ENCODE measurements around the gene ATP2B3. TPM values are rescaled to one million over a fixed set of nuclear protein-coding genes. Genes with fewer than 3 reads are reported as not detected.

Gene ATP2B3
- polyA plus RNA-seq, 12 donors: 0.12 to 0.89 (median 0.52) TPM; not detected in 2

DNA sequence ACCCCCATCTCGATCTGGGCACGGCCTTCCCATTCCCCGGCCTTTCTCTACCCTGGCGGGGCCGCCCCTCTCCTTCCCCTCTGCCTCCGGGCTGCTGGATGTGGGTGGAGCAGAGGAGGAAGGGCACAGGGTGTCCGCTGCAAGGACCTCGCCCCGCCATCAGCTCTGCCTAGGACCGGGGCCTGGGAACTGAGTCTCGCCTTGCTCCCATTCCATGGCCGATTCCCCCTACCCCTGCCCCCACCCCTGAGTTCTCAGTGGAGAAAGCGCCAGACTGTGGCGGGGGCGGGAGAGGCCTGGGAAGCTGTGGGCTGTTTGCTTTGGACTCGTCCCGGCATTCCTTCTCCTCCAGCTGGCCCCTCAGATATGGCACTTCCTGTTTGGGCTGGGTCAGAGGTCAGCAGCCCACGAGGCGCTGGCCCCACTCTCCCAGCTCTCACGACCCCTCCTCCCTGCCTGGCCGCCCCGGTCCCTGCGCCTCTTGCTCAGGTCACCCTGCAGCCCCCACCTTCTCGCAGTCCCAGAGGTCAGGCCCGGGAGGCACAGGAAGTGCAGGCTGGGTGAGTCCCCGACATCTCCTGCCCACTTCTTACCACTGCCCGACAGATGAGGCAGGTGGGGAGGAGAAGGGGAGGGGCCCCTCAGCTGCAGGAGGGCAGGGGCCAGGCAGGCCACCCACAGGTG is 29.1 kb upstream of the ATP2B3 start:
- DNase-seq: no peak

GRCh38 chrX:153490217-153490930 is 27.1 kb upstream of the ATP2B3 start:
- DNase-seq: no peak

GRCh38 chrX:153491351-153491914 is 26.0 kb upstream of the ATP2B3 start:
- no peak for DNase-seq

- DNase-seq: no peak
Measured at GRCh38 chrX:153491918-153492317, 25.5 kb upstream of the ATP2B3 start.

DNA sequence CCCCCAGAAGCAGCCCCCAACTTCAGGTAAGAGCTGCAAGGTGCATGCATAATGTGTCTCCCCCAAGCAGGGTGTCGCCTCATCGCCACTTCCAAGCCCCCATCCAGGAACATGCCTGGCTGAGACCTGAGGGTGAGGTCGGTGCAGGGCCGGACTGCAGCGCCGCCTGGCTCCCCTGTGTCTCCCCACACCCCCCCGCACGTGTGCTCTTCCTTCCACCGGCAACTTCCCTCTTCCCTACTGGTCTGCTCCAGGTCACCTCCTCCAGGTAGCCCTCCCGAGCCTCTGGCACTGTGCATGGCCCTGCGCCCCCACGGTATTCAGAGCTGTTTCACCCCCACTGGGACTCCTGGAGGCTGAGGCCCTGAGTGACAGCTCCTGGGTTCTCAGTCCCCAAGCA is 24.9 kb upstream of the ATP2B3 start:
- no peak for DNase-seq

- no peak for DNase-seq
Measured at GRCh38 chrX:153493085-153493484, 24.4 kb upstream of the ATP2B3 start.

DNA sequence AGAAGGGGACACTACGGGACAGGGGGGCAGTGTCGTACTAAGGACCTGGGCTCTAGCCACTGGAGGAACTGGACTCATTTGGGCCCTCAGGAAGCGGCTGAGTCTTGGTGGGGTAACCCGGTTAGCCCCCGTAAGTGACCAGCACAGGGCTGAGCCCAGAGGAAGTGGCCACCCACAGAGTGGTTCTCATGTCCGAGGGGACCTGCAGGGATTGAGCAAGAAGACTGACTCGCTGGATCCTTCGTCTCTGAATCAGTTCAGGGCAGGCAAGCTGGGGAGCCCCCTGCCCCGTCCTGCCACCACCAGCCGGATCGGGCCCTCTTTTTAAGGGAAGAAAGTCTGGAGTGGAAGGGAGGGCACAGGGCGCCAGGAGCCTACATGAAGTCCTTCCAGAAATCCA is 23.4 kb upstream of the ATP2B3 start:
- DNase-seq: no peak

DNA sequence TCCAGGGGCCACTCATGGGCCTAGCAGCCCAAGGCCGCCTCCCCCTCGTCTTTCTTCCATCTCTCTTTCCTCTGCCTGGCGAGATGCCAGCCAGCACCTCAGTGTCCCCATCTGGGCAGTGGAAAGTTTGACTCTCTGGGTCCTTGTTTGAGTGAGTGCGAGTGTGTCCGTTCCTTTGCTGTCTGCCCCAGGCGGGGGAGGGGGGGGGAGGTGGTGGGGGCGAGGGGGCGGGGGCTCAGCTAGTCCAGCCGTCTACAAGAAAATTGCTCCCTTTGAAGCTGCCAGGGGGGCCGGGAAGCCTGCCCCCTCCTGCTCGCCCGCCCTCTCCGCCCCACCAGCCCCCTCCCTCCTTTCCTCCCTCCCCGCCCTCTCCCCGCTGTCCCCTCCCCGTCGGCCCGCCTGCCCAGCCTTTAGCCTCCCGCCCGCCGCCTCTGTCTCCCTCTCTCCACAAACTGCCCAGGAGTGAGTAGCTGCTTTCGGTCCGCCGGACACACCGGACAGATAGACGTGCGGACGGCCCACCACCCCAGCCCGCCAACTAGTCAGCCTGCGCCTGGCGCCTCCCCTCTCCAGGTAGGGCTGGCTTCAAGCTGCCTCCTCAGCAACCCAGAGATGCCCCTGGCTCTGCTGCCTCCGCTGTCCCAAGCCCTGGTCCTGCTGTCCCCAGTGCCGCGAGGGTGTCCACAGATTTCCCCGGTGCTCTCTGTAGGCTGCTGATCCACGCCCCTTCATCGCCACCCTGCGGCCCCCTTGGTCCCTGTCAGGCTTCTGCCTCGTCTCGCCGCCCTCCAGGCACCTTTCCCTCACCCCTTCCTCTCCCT is 22.7 kb upstream of the ATP2B3 start, which contains the start of gene BGN:
TSS of gene BGN (plus strand) at position 440 of the 821 bp plus-strand sequence. CDS start 9,652 bp downstream, outside the sequence.
- no peak for DNase-seq

- no peak for DNase-seq
Measured at GRCh38 chrX:153495362-153495751, 22.1 kb upstream of the ATP2B3 start.

DNA sequence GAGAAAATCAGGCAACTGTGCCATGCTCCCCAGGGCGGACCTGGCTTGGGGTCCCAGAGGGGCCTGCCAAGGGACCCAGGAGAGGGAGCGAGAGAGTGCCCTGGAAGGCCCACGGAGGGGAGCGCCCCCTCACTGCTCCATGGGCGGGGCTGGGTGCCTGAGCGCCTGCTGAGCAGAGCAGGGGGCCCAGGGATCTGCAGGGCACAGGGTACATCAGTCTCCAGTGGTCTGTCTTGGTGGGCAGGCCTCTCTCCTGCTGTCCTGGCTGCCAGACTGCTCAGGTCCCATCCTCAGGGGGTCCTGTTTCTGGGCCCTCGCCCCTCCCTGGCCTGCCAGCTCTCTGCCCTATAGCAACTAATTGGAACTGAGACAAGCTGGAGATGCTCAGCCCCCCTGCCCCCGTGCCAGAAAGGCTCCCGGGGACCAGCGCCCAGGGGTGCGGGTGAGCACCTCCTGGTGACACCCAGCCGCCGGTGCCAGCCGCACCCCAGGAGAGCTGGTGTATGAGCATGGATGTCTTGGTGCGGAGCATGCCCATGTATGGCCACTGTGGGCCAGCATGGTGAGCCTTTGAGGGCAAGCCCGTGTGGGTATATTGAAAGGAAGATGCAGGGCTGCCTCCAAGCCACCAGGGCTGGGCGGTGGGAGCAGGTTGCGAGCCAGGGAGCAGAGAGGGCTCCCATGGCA is 21.4 kb upstream of the ATP2B3 start:
- DNase-seq: no peak

DNA sequence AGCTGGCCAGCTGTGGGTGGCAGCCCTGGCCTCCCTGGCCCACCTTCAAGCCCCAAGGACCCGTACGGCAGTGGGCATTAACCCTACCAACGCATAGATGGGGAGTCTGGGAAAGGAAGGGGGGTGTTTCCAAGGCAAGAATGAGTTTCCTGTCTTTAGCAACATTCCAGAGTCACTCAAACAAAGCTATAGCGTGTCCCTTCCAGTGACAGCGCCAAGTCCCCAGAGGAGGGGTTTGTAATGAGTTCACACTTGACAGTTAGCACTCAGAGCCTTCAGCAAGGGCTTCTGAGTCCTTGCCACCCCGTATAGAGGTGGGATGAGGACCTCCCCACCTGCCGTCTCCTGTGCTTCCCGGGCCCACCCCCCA is 20.9 kb upstream of the ATP2B3 start:
- DNase-seq: no peak

DNA sequence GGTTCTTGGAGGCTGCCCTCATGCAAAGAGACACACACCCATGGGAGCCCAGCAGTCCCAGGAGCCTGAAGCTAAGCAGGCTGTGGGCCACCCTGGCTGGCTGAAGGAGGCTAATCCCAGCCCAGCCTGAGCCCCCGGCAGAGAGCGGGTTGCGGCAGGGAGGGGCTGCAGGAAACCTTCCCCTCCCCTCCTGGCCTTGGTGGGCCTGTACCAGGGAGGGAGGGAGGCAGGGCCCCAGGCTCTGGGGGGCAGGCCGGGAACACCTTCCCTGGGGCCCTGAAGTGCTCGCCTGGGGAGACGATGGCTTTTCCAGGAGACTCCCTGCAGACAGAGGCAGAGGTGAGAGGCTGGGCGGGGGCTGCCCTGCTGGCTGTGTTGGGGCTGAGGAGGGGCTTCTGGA is 19.0 kb upstream of the ATP2B3 start:
- no peak for DNase-seq

DNA sequence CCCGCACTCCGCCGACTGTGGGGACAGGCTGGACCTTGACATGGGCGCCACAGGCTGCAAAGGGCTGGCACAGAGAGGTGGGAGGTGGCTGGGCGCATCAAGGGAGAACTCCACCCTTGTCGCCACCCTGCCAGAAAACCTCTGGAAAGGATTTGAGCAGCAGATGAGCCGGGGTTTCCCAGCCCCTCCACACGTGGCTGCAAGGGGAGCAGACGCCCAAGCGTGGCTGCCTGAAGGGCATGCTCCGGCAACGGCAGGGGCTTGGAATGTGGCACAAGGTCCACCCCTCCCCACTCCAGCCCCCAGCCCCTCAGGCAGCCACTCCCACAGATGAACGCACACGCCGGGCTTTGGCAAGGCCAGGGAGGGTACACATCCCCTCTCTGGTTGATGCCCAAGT is 18.1 kb upstream of the ATP2B3 start:
- no peak for DNase-seq

DNA sequence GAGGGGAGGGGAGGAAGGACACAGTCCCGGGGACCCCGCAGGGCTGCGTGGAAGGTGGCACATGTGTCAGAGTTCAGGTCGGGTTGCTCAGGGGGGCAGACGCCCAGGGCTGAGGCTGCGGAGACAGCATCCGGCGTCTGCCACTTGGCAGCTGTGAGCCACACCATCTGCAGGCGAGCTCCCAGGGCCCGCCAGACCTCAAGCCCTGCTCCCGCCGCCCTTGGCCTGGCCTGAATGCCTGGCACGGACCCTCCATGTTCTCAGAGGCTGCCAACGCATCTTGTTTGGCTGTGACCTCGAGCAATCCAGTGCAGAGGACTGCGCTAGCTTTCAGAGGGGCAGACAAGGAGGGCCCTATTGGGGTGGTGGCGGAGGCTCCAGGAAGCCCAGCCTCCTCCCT is 17.6 kb upstream of the ATP2B3 start:
- DNase-seq: no peak

DNA sequence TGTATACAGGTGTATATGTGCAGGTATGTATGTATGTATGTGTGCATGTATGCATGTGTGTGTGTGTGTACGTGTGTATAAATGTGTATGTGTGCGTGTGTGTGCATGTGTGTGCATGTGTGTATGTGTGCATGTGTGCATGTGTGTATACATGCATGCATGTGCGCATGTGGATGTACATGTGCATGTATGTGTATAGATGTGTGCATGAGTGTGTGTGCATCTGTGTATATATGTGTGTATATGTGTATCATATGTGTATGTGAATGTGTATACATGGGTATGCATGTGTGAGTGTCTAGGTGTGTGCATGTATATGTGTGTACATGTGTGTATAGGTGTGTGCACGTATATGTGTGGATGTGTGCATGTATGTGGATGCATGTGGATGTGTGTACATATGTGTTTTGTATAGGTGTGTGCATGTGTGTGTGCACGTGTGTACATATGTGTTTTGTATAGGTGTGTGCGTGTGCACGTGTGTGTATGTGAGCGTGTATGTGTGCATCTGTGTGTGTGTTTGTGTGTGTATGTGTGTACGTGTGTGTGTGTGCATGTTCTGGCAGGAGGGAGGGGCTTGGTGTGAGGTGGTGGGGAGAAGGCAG is 16.7 kb upstream of the ATP2B3 start:
- no peak for DNase-seq

DNA sequence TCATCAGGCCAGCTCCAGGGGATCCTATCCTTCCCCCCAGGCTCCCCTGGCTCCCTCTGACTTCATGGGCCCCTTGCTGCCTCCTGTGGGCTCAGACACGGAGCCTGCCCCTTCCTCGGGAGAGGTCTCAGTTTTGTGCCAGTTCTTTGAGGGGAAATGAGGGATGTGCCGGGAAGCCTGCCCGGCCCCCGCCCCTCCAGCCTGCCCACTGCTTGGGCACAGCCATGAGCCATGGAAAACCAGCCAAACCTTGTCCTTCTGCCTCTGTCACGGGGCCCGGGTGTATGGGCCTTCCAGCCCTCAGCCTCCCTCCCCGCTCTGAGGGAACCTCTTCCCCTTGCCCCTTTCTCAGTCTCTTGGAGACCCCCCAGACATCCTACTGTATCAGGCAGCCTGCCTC is 15.9 kb upstream of the ATP2B3 start:
- DNase-seq: no peak

GRCh38 chrX:153502131-153502530 is 15.3 kb upstream of the ATP2B3 start:
- DNase-seq: no peak

- DNase-seq: no peak
Measured at GRCh38 chrX:153502796-153503195, 14.6 kb upstream of the ATP2B3 start.

- no peak for DNase-seq
Measured at GRCh38 chrX:153504445-153505016, 12.9 kb upstream of the ATP2B3 start.

DNA sequence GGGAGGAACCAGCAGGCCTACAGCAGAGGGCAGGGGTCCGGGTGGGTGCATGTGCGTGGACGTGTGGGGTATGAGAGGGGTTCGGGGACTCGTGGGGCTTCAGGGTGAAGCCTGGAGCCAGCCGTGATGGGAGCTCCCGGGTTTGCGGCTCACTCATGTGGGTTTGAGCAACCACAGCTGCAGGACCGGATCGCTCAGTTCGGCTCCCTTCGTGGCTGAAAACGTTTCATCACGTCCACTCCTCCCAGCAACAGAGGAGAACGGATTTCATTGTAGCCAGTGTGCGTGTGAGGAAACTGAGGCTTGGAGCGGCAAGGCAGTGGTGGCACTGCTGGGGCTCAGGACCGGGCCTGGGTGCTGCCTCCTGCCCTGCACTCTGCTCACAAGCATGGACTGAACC is 12.1 kb upstream of the ATP2B3 start:
- no peak for DNase-seq
